GM12864 (cell line): Measurements from ENCODE around the gene LRRC38.
"Not testable (repeated sequence)": the region's sequence is repeated elsewhere in the genome, so short reads cannot be mapped to it uniquely, and the experiment has no call there.

Source experiments
- DNase-seq: peaks from one replicate; pipeline ENCODE4 v3.0.0-alpha.2; 2011; ENCODE audit warnings: low read depth
- H3K4me3 ChIP-seq: 2 replicates; pipeline ENCODE4 v1.5.1; 2011; ENCODE audit warnings: mild to moderate bottlenecking, low read depth, low read length, control low read depth
- TF ChIP-seq, protein P1 (sequence below): IDR thresholded peaks from 2 replicates; pipeline ENCODE4 v1.5.1; 2011; ENCODE audit warnings: low read depth, mild to moderate bottlenecking, moderate library complexity, low read length, control low read depth, inconsistent platforms; ENCODE audit errors: missing control alignments

LRRC38 gene

DNA sequence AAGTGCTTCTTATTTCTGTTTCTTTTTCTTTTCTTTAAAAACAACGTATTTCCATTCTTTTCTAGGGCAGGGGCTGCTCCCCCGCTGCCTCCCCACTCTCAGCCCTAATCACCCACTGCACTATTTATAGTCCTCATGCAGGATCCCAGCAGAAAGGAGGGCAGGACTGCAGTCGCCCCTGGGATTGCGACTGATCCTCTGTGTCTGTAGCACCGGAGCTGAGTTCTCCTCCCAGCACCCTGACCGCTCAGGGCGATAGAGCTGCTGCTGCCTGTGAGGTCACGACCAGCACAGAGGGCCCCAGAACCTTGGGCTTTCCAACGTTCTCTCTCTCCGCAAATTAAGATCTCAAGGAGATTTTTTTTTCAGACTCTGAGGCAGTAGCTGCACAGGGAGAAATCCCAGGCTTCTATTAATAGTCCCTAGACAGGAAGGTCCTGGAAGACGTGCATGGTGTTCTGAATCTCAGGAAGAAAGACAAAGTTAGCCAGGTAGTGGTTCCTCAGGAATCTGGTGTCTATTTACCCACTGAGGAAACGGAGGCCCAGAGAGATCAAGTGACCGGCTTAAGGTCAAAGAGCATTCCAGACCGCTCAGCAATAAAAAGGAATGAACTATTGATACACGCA is 56.8 kb downstream of the LRRC38 start:
- no peak for DNase-seq
- TF ChIP-seq, protein P1, sequence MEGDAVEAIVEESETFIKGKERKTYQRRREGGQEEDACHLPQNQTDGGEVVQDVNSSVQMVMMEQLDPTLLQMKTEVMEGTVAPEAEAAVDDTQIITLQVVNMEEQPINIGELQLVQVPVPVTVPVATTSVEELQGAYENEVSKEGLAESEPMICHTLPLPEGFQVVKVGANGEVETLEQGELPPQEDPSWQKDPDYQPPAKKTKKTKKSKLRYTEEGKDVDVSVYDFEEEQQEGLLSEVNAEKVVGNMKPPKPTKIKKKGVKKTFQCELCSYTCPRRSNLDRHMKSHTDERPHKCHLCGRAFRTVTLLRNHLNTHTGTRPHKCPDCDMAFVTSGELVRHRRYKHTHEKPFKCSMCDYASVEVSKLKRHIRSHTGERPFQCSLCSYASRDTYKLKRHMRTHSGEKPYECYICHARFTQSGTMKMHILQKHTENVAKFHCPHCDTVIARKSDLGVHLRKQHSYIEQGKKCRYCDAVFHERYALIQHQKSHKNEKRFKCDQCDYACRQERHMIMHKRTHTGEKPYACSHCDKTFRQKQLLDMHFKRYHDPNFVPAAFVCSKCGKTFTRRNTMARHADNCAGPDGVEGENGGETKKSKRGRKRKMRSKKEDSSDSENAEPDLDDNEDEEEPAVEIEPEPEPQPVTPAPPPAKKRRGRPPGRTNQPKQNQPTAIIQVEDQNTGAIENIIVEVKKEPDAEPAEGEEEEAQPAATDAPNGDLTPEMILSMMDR: no peak

GRCh38 chr1:13451399-13451965 is 62.3 kb downstream of the LRRC38 start:
- TF ChIP-seq, protein P1: no peak
- H3K4me3 ChIP-seq: no peak overlapping the region
- DNase-seq: no peak

More for the DNA sequence above, 56.8 kb downstream of the LRRC38 start:
- no peak overlapping the region for H3K4me3 ChIP-seq

DNA sequence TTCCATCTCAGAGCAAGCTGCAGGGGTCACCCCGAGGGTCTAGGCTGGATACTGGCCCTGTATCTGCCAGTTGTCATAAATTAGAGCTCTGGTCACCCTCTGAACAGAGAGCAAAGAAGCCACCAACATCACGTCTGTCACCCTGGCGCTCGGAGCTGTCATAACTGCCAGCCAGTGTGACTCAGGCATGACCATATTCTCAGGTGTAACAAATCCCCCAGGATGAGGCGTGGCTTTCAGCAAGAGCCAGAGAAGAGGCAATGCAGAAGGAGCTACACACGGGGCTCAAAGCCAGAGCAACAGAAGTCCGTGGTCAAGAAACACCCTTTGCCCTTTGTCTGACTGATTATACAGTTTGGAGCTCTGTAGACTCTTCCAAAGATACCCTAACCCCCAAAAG is 63.6 kb downstream of the LRRC38 start:
- DNase-seq: no peak
- H3K4me3 ChIP-seq: no peak overlapping the region
- TF ChIP-seq, protein P1: no peak

DNA sequence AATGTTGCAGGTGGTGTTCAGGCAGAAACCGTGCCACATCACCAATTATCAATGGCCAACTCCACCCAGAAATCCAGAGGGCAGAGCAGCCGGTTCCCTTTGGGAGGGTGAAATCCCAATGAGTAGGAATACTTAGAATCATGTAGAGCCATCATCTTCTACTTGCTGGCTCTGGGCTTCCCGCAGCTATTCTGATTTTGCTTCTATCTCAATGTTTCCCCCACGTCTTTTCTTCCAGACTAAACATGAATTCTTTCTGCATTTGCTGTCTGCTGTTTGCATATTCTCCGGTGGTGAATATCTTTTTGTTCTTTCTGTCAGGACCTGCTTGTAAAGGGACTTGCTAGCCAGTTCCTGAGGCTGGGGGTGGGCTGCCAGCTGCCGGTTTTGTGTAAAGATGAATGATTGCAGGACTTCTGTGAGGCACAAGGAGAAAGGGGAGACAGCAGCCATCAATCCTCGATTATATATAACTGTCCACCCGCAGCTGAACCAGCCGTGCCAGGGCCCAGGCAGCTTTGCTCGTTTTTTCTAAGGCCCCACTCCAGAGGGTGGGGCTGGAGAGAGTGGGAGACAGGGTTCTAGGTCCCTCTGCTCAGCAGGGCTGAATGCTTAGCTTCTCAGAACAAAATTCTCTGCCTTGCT is 70.3 kb downstream of the LRRC38 start:
- no peak overlapping the region for H3K4me3 ChIP-seq
- TF ChIP-seq, protein P1: no peak
- DNase-seq: no peak

DNA sequence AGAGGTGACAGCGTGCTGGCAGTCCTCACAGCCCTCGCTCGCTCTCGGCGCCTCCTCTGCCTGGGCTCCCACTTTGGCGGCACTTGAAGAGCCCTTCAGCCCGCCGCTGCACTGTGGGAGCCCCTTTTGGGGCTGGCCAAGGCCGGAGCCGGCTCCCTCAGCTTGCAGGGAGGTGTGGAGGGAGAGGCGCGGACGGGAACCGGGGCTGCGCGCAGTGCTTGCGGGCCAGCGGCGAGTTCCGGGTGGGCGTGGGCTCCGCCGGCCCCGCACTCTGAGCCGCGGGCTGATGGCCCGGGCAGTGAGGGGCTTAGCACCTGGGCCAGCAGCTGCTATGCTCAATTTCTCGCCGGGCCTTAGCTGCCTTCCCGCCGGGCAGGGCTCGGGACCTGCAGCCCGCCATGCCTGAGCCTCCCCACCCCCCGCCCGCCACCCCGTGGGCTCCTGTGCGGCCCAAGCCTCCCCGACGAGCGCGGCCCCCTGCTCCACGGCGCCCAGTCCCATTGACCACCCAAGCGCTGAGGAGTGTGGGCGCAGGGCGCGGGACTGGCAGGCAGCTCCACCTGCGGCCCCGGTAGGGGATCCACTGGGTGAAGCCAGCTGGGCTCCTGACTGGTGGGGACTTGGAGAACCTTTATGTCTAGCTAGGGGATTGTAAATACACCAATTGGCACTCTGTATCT is 74.6 kb downstream of the LRRC38 start:
- not testable (repeated sequence) for DNase-seq, H3K4me3 ChIP-seq

- TF ChIP-seq, protein P1: no peak
- DNase-seq: no peak
- no peak overlapping the region for H3K4me3 ChIP-seq
These were observed 78.3 kb downstream of the LRRC38 start for GRCh38 chr1:13435458-13435857.

DNA sequence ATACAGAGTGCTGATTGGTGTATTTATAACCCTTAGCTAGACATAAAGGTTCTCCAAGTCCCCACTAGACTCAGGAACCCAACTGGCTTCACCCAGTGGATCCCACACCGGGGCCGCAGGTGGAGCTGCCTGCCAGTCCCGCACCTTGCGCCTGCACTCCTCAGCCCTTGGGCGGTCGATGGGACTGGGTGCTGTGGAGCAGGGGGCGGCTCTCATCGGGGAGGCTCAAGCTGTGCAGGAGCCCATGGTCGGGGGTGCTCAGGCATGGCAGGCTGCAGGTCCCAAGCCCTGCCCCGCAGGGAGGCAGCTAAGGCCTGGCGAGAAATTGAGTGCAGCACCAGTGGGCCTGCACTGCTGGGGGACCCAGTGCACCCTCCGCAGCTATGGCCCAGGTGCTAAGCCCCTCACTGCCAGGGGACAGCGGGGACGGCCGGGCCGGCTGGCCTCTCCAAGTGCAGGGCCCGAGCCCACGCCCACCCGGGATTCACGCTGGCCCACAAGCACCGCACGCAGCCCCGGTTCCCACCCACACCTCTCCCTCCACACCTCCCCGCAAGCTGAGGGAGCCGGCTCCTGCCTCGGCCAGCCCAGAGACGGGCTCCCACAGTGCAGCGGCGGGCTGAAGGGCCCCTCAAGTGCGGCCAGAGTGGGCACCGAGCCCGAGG is 80.0 kb downstream of the LRRC38 start:
- DNase-seq, H3K4me3 ChIP-seq: not testable (repeated sequence)
